HG03575 (cell line): Measurements from ENCODE around the gene PPM1D.
"Not testable (repeated sequence)": the region's sequence is repeated elsewhere in the genome, so short reads cannot be mapped to it uniquely, and the experiment has no call there.

Source experiments
- ATAC-seq: cut with Tn5 transposase; IDR thresholded peaks from one replicate; pipeline ENCODE4 v1.9.1; 2021; ENCODE audit not compliant: unreplicated experiment, insufficient number of reproducible peaks, low FRiP score; ENCODE audit errors: extremely low read depth

PPM1D gene

GRCh38 chr17:60613796-60614195 lies 13.8 kb downstream of the PPM1D start:
- not testable (repeated sequence) for ATAC-seq

DNA sequence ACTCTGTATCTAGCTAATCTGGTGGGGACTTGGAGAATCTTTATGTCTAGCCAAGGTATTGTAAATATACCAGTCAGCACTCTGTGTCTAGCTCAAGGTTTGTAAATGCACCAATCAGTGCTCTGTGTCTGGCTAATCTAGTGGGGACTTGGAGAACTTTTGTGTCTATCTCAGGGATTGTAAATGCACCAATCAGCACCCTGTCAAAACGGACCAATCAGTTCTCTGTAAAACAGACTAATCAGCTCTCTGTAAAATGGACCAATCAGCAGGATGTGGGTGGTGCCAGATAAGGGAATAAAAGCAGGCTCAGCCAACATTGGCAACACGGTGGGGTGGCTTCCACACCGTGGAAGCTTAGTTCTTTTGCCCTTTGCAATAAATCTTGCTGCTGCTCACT lies 14.3 kb downstream of the PPM1D start:
- not testable (repeated sequence) for ATAC-seq

GRCh38 chr17:60615108-60615507 lies 15.1 kb downstream of the PPM1D start:
- no peak for ATAC-seq

GRCh38 chr17:60615840-60616239 lies 15.8 kb downstream of the PPM1D start:
- no peak for ATAC-seq

- ATAC-seq = no peak
Observed at GRCh38 chr17:60618080-60618479, 18.1 kb downstream of the PPM1D start.

DNA sequence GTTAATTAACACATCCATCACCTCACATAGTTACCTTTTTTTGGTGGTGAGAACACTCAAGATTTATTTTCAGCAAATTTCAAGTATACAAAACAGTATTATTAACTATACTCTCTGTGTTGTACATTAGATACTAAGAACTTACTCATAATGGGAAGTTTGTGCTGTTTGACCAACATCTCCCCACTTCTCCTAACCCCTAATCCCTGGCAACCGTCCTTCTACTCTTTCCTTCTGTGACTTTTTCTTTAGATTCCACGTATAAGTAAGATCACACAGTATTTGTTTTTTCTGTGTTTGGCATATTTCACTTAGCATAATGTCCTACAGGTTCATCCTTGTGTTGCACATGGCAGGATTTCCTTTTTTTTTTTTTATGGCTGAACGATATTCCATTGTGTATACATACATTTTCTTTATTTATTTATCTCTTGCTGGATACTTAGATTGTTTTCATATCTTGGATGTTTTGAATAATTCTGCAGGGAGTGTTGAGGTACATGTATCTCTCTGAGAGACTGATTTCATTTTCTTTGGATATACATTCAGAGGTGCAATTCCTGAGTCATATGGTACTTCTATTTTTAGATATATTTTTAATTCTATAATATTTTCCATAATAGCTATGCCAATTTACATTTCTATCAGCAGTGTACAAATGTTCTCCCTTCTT lies 19.0 kb downstream of the PPM1D start:
- no peak for ATAC-seq

DNA sequence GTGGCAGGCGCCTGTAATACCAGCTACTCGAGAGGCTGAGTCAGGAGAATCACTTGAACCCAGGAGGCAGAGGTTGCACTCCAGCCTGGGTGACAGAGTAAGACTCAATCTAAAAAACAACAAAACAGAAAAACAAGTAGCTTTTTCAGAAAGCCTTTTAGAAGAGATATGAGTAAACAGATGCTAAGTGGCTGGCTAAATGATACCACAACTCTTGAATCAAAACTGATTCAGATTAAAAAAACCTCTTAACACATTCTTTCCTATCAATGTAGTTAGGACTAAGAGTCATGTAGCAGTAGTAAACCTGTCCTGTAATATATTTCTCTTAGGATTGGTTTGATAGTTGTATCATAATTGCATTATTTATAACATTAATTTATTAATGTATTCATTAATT lies 23.0 kb downstream of the PPM1D start:
- ATAC-seq = no peak

GRCh38 chr17:60623415-60623814 lies 23.4 kb downstream of the PPM1D start:
- ATAC-seq = no peak

DNA sequence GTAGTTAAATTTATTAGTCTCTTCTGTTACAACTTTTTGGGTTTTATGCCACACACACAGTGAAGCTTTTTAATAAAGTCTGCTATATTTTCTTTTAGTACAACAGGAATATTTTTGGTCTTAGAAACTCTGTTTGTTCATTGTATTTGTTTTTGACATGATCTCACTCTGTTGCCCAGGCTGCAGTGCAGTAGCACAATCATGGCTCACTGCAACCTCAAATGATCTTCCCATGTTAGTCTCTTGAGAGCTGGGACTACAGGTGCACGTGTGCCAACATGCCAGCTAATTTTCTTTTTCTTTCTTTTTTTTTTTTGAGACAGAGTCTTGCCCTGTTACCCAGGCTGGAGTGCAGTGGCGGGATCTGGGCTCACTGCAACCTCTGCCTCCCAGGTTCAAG lies 27.1 kb downstream of the PPM1D start:
- ATAC-seq = no peak

- ATAC-seq = no peak
Observed at GRCh38 chr17:60628252-60628889, 28.4 kb downstream of the PPM1D start.

DNA sequence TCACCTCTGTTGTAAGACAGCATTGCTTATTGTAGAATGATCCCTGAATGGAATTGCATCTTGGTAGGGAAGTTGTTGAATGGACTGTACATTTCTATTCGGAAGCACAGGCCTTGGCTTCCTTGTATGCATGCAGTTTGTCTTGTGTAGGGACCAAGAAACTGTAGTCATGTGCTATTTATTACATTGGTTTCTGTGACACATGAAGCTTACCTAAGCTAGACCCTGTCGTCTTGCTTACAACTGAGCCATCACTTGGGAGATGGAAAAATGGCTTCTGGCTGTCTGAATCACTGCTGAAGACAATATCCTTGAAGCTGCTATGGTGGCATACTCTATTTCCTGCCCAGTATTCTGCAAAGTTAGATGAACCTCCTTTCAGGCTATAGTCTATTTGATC lies 29.1 kb downstream of the PPM1D start:
- ATAC-seq = no peak

DNA sequence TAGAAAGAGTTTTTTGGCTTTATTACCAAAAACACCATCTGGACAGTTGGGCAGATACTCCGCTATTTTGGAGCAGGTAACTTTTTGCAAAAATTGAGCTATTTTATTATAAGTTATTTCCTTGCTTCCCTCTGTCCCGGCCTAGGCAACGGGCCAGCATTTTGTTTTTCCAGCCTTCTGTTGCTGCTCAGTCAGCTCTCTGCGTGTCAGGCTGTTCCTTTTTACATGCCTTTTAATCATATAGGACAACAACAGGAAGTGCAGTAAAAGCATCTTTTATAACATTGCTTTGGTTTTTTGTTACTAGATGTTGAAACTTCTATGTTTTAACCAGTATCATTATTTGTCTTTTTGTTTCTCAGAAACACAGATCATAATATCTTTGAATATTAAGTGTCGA lies 30.4 kb downstream of the PPM1D start:
- ATAC-seq = no peak

GRCh38 chr17:60631119-60631518 lies 31.1 kb downstream of the PPM1D start:
- ATAC-seq = no peak

DNA sequence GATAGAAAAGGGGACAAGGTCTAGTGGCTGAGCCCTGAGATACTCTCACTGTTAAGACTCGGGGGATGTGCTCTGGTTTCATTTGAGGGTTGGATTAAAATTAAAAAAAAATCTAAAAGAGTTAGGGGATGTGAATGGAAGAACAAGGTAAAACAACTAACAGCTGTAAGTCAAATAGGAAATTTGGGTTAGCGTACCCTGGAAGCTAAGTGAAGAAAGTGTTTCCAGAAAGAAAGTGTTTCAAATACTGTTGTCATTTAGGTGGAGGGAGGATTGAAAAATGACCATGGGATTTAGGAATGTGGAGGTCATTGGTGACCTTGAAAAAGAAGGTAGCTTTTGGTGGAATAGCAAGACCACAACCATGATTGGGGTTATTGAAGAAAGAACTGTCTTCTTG lies 37.7 kb downstream of the PPM1D start:
- no peak for ATAC-seq

DNA sequence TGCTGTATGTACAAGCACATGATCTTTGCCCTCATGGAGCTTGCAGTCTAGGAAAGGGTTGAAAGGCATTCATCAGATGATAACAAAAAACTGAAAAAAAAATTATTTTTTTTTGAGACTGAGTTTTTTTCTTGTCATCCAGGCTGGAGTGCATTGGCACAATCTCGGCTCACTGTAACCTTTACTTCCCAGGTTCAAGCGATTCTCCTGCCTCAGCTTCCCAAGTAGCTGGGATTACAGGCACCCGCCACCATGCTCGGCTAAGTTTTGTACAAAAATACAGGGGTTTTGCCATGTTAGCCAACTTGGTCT lies 39.0 kb downstream of the PPM1D start:
- no peak for ATAC-seq

GRCh38 chr17:60640503-60640902 lies 40.5 kb downstream of the PPM1D start:
- no peak for ATAC-seq

DNA sequence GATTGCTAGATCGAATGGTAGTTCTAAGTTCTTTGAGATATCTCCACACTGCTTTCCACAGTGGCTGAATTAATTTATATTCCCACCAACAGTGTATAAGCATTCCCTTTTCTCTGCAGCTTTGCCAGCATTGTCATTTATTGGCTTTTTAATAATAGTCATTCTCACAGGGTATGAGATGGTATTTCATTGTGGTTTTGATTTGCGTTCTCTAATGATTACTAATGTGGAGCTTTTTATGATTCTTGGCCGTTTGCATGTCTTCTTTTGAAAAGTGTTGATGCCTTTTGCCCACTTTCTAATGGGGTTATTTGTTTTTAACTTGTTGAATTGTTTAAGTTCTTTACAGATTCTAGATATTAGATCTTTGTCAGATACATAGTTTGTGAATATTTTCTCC lies 41.1 kb downstream of the PPM1D start:
- no peak for ATAC-seq

DNA sequence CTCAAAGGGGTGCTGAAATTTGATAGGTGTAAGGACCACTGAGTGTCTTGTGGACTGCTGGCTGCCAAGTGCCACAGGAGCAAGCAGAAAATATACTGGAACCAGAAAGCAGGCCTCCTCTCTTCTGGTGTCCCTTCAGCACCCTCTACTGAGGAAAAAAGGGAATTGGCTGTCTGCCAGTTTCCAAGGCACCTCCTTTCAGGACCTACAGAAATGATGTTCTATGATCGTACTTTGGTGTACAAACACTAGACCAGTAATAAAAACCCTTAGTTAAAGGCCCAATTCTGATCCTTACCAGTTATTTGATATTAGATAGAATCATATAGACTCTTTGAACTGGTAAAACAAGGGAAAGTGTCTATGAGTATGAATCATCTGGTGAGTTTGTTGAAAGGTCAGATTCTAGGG lies 41.8 kb downstream of the PPM1D start:
- ATAC-seq = no peak

- no peak for ATAC-seq
Observed at GRCh38 chr17:60645918-60646523, 46.0 kb downstream of the PPM1D start.

GRCh38 chr17:60646701-60647100 lies 46.7 kb downstream of the PPM1D start:
- no peak for ATAC-seq

- no peak for ATAC-seq
Observed at GRCh38 chr17:60647705-60648104, 47.7 kb downstream of the PPM1D start.
